Muscle layer of duodenum (tissue), 2 donors: ENCODE data around the gene RABGAP1L.

Experiments used
- H3K27ac ChIP-seq: one replicate; pipeline ENCODE4 v1.7.0; 2013; ENCODE audit warnings: mild to moderate bottlenecking, low read length
- H3K27me3 ChIP-seq: one replicate; pipeline ENCODE4 v1.7.0; 2013; ENCODE audit warnings: low read depth, mild to moderate bottlenecking, control low read depth, low read length
- H3K36me3 ChIP-seq, 2 donors: one replicate each; pipeline ENCODE4 v1.7.0; 2013; ENCODE audit warnings: low read length in 2 of 2, control low read depth in 1 of 2, mild to moderate bottlenecking in 1 of 2; ENCODE audit not compliant: insufficient read depth in 2 of 2, control insufficient read depth in 1 of 2
- H3K4me1 ChIP-seq, 2 donors: one replicate each; pipeline ENCODE4 v1.7.0; 2013; ENCODE audit warnings: low read length in 2 of 2, mild to moderate bottlenecking in 2 of 2, control low read depth in 1 of 2, moderate library complexity in 1 of 2; ENCODE audit not compliant: insufficient read depth in 2 of 2, control insufficient read depth in 1 of 2
- H3K4me3 ChIP-seq, 2 donors: one replicate each; pipeline ENCODE4 v1.7.0; 2013; ENCODE audit warnings: low read length in 2 of 2, low read depth in 1 of 2, mild to moderate bottlenecking in 1 of 2
- H3K9me3 ChIP-seq, 2 donors: one replicate each; pipeline ENCODE4 v1.7.0; 2013; ENCODE audit warnings: low read length in 2 of 2, control low read depth in 1 of 2, mild to moderate bottlenecking in 1 of 2; ENCODE audit not compliant: control insufficient read depth in 1 of 2
- donor health status: healthy.

The RABGAP1L gene

GRCh38 chr1:174975764-174976163 lies 816.4 kb downstream of the RABGAP1L start:
- Histone ChIP-seq H3K27me3 (no peaks in the 10 kb centered on the region), H3K36me3 (peaks cover 10 to 11% of the 10 kb centered on the region in 2 donors), H3K9me3 (no peaks in the 10 kb centered on the region), H3K27ac (no peak overlapping the region), H3K4me1 (no peaks in the 10 kb centered on the region), H3K4me3 (no peak overlapping the region)

- H3K36me3 ChIP-seq = peaks cover 11 to 13% of the 10 kb centered on the region in 2 donors
- no peak overlapping the region for H3K4me3 ChIP-seq
- H3K27me3 ChIP-seq = no peaks in the 10 kb centered on the region
- no peaks in the 10 kb centered on the region for H3K9me3 ChIP-seq
- H3K4me1 ChIP-seq = no peaks in the 10 kb centered on the region
- H3K27ac ChIP-seq = no peak overlapping the region
Measured at GRCh38 chr1:174976436-174977108, 817.3 kb downstream of the RABGAP1L start.

GRCh38 chr1:174982971-174983689 lies 823.8 kb downstream of the RABGAP1L start:
- no peaks in the 10 kb centered on the region for H3K9me3 ChIP-seq
- H3K27ac ChIP-seq = no peak overlapping the region
- peaks cover 11 to 20% of the 10 kb centered on the region in 2 donors for H3K36me3 ChIP-seq
- H3K27me3 ChIP-seq = no peaks in the 10 kb centered on the region
- no peak overlapping the region for H3K4me3 ChIP-seq
- H3K4me1 ChIP-seq = no peaks in the 10 kb centered on the region

- no peak overlapping the region for H3K27ac ChIP-seq
- peaks cover 6 to 13% of the 10 kb centered on the region in 2 donors for H3K36me3 ChIP-seq
- no peaks in the 10 kb centered on the region for H3K9me3 ChIP-seq
- no peaks in the 10 kb centered on the region for H3K27me3 ChIP-seq
- H3K4me3 ChIP-seq = no peak overlapping the region
- no peaks in the 10 kb centered on the region for H3K4me1 ChIP-seq
Measured at GRCh38 chr1:174984952-174985351, 825.6 kb downstream of the RABGAP1L start.

GRCh38 chr1:174988539-174988938 lies 829.2 kb downstream of the RABGAP1L start:
- no peaks in the 10 kb centered on the region for H3K9me3 ChIP-seq
- no peaks in the 10 kb centered on the region for H3K27me3 ChIP-seq
- no peaks in the 10 kb centered on the region for H3K36me3 ChIP-seq
- H3K27ac ChIP-seq = no peak overlapping the region
- no peaks in the 10 kb centered on the region for H3K4me1 ChIP-seq
- H3K4me3 ChIP-seq = no peak overlapping the region

- H3K27me3 ChIP-seq = no peaks in the 10 kb centered on the region
- H3K4me1 ChIP-seq = no peaks in the 10 kb centered on the region
- no peak overlapping the region for H3K27ac ChIP-seq
- no peak overlapping the region for H3K4me3 ChIP-seq
- H3K9me3 ChIP-seq = no peaks in the 10 kb centered on the region
- peaks cover 0 to 1% of the 10 kb centered on the region in 2 donors for H3K36me3 ChIP-seq
Measured at GRCh38 chr1:174988986-174989385, 829.7 kb downstream of the RABGAP1L start.

- peak overlapping the region; percentile 57 to 69 for H3K4me3 ChIP-seq
- H3K27me3 ChIP-seq = no peaks in the 10 kb centered on the region
- H3K27ac ChIP-seq = peak overlapping the region; percentile 94
- H3K9me3 ChIP-seq = no peaks in the 10 kb centered on the region
- H3K4me1 ChIP-seq = no peaks in the 10 kb centered on the region
- H3K36me3 ChIP-seq = peaks cover 0 to 4% of the 10 kb centered on the region in 2 donors
Measured at GRCh38 chr1:174989536-174990220, 830.4 kb downstream of the RABGAP1L start.

- Histone ChIP-seq H3K27me3 (no peaks in the 10 kb centered on the region), H3K27ac (peak overlapping the region; percentile 94), H3K4me3 (peak overlapping the region; percentile 57 to 69), H3K4me1 (no peaks in the 10 kb centered on the region), H3K36me3 (peaks cover 0 to 4% of the 10 kb centered on the region in 2 donors), H3K9me3 (no peaks in the 10 kb centered on the region)
Measured at GRCh38 chr1:174990382-174990999, 831.2 kb downstream of the RABGAP1L start.

GRCh38 chr1:174991473-174991872 lies 832.2 kb downstream of the RABGAP1L start:
- H3K9me3 ChIP-seq = no peaks in the 10 kb centered on the region
- H3K27ac ChIP-seq = no peak overlapping the region
- no peaks in the 10 kb centered on the region for H3K27me3 ChIP-seq
- H3K4me1 ChIP-seq = no peaks in the 10 kb centered on the region
- peaks cover 0 to 4% of the 10 kb centered on the region in 2 donors for H3K36me3 ChIP-seq
- H3K4me3 ChIP-seq = no peak overlapping the region

GRCh38 chr1:174995121-174995520 lies 835.8 kb downstream of the RABGAP1L start:
- H3K36me3 ChIP-seq = peaks cover 4 to 8% of the 10 kb centered on the region in 2 donors
- no peak overlapping the region for H3K4me3 ChIP-seq
- no peaks in the 10 kb centered on the region for H3K27me3 ChIP-seq
- no peak overlapping the region for H3K27ac ChIP-seq
- H3K9me3 ChIP-seq = no peaks in the 10 kb centered on the region
- H3K4me1 ChIP-seq = no peaks in the 10 kb centered on the region

GRCh38 chr1:174995916-174996315 lies 836.6 kb downstream of the RABGAP1L start:
- Histone ChIP-seq H3K4me1 (peaks cover 0 to 4% of the 10 kb centered on the region in 2 donors), H3K4me3 (no peak overlapping the region), H3K9me3 (no peaks in the 10 kb centered on the region), H3K27me3 (no peaks in the 10 kb centered on the region), H3K36me3 (peaks cover 4 to 8% of the 10 kb centered on the region in 2 donors), H3K27ac (no peak overlapping the region)
